ENCODE data around the gene EIF2AK2. TPM values are rescaled to one million over a fixed set of nuclear protein-coding genes. Genes with fewer than 3 reads are reported as not detected.

Gene EIF2AK2
- total RNA-seq, 1 experiment from 2014 or later = 41.7 TPM

- H3K27ac Mint-ChIP-seq (ENCODE audit: unreplicated experiment) = no peak overlapping the region
- no peaks in the 10 kb centered on the region for H3K4me1 ChIP-seq
- no peak overlapping the region for H3K4me3 Mint-ChIP-seq (ENCODE audit: unreplicated experiment)
- H3K27me3 Mint-ChIP-seq (ENCODE audit: insufficient read depth, unreplicated experiment) = no peaks in the 10 kb centered on the region
- H3K4me1 Mint-ChIP-seq (ENCODE audit: low read depth, unreplicated experiment) = peaks cover 14% of the 10 kb centered on the region
- BruUV-seq (replicated peaks) = no TSS peak
- no peaks in the 10 kb centered on the region for H3K27me3 ChIP-seq (replicated peaks; ENCODE audit: control insufficient read depth, insufficient read depth, low read length)
- H3K36me3 Mint-ChIP-seq (ENCODE audit: insufficient read depth, unreplicated experiment) = no peaks in the 10 kb centered on the region
- H3K9me3 ChIP-seq = no peaks in the 10 kb centered on the region
- H3K36me3 ChIP-seq (ENCODE audit: control insufficient read depth, insufficient read depth, low read length) = no peaks in the 10 kb centered on the region
- H3K4me3 ChIP-seq (ENCODE audit: low read depth, low read length) = no peak overlapping the region
- POLR2A ChIA-PET = no interaction called here
- no peak for TF ChIP-seq CTCF (IDR thresholded peaks at IDR 0.05; ENCODE audit: insufficient read depth in 1 of 2, low read depth in 1 of 2, low read length in 1 of 2, severe bottlenecking in 1 of 2, unreplicated experiment in 1 of 2)
- CTCF ChIA-PET = no interaction called here
- no peak for DNase-seq
- intact Hi-C loops (cut with micrococcal nuclease; ENCODE audit: unreplicated experiment) = no loop called here
- H3K9me3 Mint-ChIP-seq (ENCODE audit: unreplicated experiment) = no peaks in the 10 kb centered on the region
These were observed 33.5 kb upstream of the EIF2AK2 start for GRCh38 chr2:37190290-37190689.

- no TSS peak for BruUV-seq (replicated peaks)
- CTCF ChIA-PET = no interaction called here
These were observed 32.8 kb upstream of the EIF2AK2 start for GRCh38 chr2:37189452-37190153.

GRCh38 chr2:37188570-37188969, 31.8 kb upstream of the EIF2AK2 start, which contains the start of gene SULT6B1:
Gene SULT6B1, minus strand, starts transcription at chr2:37188670. Its CDS starts 30 bp downstream, at chr2:37188640.
- POLR2A ChIA-PET = no interaction called here
- no peak for TF ChIP-seq CTCF (IDR thresholded peaks at IDR 0.05; ENCODE audit: insufficient read depth in 1 of 2, low read depth in 1 of 2, low read length in 1 of 2, severe bottlenecking in 1 of 2, unreplicated experiment in 1 of 2)
- no peaks in the 10 kb centered on the region for H3K9me3 Mint-ChIP-seq (ENCODE audit: unreplicated experiment)
- H3K27me3 ChIP-seq (replicated peaks; ENCODE audit: control insufficient read depth, insufficient read depth, low read length) = no peaks in the 10 kb centered on the region
- H3K36me3 ChIP-seq (ENCODE audit: control insufficient read depth, insufficient read depth, low read length) = no peaks in the 10 kb centered on the region
- no peak for DNase-seq
- no peaks in the 10 kb centered on the region for H3K27me3 Mint-ChIP-seq (ENCODE audit: insufficient read depth, unreplicated experiment)
- H3K4me1 ChIP-seq = no peaks in the 10 kb centered on the region
- H3K4me3 ChIP-seq (ENCODE audit: low read depth, low read length) = no peak within 1 kb of the TSS
- H3K4me3 Mint-ChIP-seq (ENCODE audit: unreplicated experiment) = no peak within 1 kb of the TSS
- intact Hi-C loops (cut with micrococcal nuclease; ENCODE audit: unreplicated experiment) = no loop called here
- no peak within 1 kb of the TSS for H3K27ac Mint-ChIP-seq (ENCODE audit: unreplicated experiment)
- no peaks in the 10 kb centered on the region for H3K36me3 Mint-ChIP-seq (ENCODE audit: insufficient read depth, unreplicated experiment)
- H3K9me3 ChIP-seq = no peaks in the 10 kb centered on the region
- CTCF ChIA-PET = no interaction called here
- no TSS peak for BruUV-seq (replicated peaks)
- H3K4me1 Mint-ChIP-seq (ENCODE audit: low read depth, unreplicated experiment) = peaks cover 14% of the 10 kb centered on the region

More at GRCh38 chr2:37189452-37190153, 32.8 kb upstream of the EIF2AK2 start:
- Histone ChIP-seq H3K4me1 (no peaks in the 10 kb centered on the region), H3K4me3 (ENCODE audit: low read depth, low read length) (no peak overlapping the region), H3K27me3 (replicated peaks; ENCODE audit: control insufficient read depth, insufficient read depth, low read length) (no peaks in the 10 kb centered on the region), H3K9me3 (no peaks in the 10 kb centered on the region), H3K36me3 (ENCODE audit: control insufficient read depth, insufficient read depth, low read length) (no peaks in the 10 kb centered on the region)
- H3K27ac Mint-ChIP-seq (ENCODE audit: unreplicated experiment) = no peak overlapping the region
- DNase-seq = no peak
- H3K4me3 Mint-ChIP-seq (ENCODE audit: unreplicated experiment) = no peak overlapping the region
- intact Hi-C loops (cut with micrococcal nuclease; ENCODE audit: unreplicated experiment) = no loop called here
- H3K4me1 Mint-ChIP-seq (ENCODE audit: low read depth, unreplicated experiment) = peaks cover 14% of the 10 kb centered on the region
- H3K36me3 Mint-ChIP-seq (ENCODE audit: insufficient read depth, unreplicated experiment) = no peaks in the 10 kb centered on the region
- no peak for TF ChIP-seq CTCF (IDR thresholded peaks at IDR 0.05; ENCODE audit: insufficient read depth in 1 of 2, low read depth in 1 of 2, low read length in 1 of 2, severe bottlenecking in 1 of 2, unreplicated experiment in 1 of 2)
- H3K27me3 Mint-ChIP-seq (ENCODE audit: insufficient read depth, unreplicated experiment) = no peaks in the 10 kb centered on the region
- POLR2A ChIA-PET = interaction anchor here (0.5 kb wide), 1 partner anchor 1915 kb away, joined by 3 read pairs; no protein-coding TSS in a partner anchor
- H3K9me3 Mint-ChIP-seq (ENCODE audit: unreplicated experiment) = no peaks in the 10 kb centered on the region
